Karpas-422 (cell line): Measurements from ENCODE around the gene SLC12A7. TPM values are rescaled to one million over a fixed set of nuclear protein-coding genes. Genes with fewer than 3 reads are reported as not detected.

Experiments
- DNase-seq: peaks from one replicate; pipeline ENCODE4 v3.0.0-alpha.2; 2015
- H2AFZ ChIP-seq: fragments of 200-600 bp; sonication (generic); 2 replicates; pipeline ENCODE4 v1.6.1; 2014; ENCODE audit warnings: antibody characterized with exemption, low read length, mixed read lengths
- H3K27ac ChIP-seq: fragments of 200-600 bp; sonication (generic); 2 replicates; pipeline ENCODE4 v1.5.1; 2014; ENCODE audit warnings: mild to moderate bottlenecking, low read length, moderate library complexity
- H3K27me3 ChIP-seq: fragments of 200-600 bp; sonication (generic); 2 replicates; pipeline ENCODE4 v1.6.1; 2014; ENCODE audit warnings: low read length, mixed read lengths
- H3K36me3 ChIP-seq: fragments of 200-600 bp; sonication (generic); 2 replicates; pipeline ENCODE4 v1.6.1; 2014; ENCODE audit warnings: low read length, mixed read lengths; ENCODE audit not compliant: insufficient read depth
- H3K4me1 ChIP-seq: fragments of 200-600 bp; sonication (generic); 2 replicates; pipeline ENCODE4 v1.6.1; 2014; ENCODE audit warnings: mild to moderate bottlenecking, low read length, mixed read lengths
- H3K4me2 ChIP-seq: fragments of 200-600 bp; sonication (generic); 2 replicates; pipeline ENCODE4 v1.6.1; 2014; ENCODE audit warnings: low read length, low read depth, mild to moderate bottlenecking; ENCODE audit not compliant: poor library complexity, severe bottlenecking
- H3K4me3 ChIP-seq: fragments of 200-600 bp; sonication (generic); 2 replicates; pipeline ENCODE4 v1.5.1; 2014; ENCODE audit warnings: mild to moderate bottlenecking, antibody characterized with exemption, low read length, mixed read lengths
- H3K79me2 ChIP-seq: fragments of 200-600 bp; sonication (generic); 2 replicates; pipeline ENCODE4 v1.6.1; 2014; ENCODE audit warnings: mild to moderate bottlenecking, low read length, mixed read lengths
- H3K9ac ChIP-seq: fragments of 200-600 bp; sonication (generic); 2 replicates; pipeline ENCODE4 v1.6.0; 2014; ENCODE audit warnings: low read length
- H3K9me2 ChIP-seq: fragments of 200-600 bp; sonication (generic), shearing (Covaris generic); replicated peaks from 2 replicates; pipeline ENCODE4 v1.6.0; 2014; ENCODE audit warnings: mild to moderate bottlenecking, low read length, moderate library complexity; ENCODE audit not compliant: insufficient read depth
- H3K9me3 ChIP-seq: fragments of 300-700, 200-600 bp; sonication (generic); 2 replicates; pipeline ENCODE4 v1.6.1; 2014; ENCODE audit warnings: low read length, mixed read lengths
- H4K20me1 ChIP-seq: fragments of 200-600 bp; sonication (generic); 2 replicates; pipeline ENCODE4 v1.6.1; 2014; ENCODE audit warnings: mild to moderate bottlenecking, antibody characterized with exemption, low read length, low read depth; ENCODE audit not compliant: insufficient read depth
- total RNA-seq: library from RNA; depleted of rRNA; stranded (reverse); fragments of >200 nt; shearing (Covaris generic); gene quantifications from 2 replicates; pipeline ENCODE4 v1.2.3, GENCODE V29; 2014; ENCODE audit warnings: low replicate concordance

Gene SLC12A7
- total RNA-seq, 1 experiment from 2014 or later = not detected

- Histone ChIP-seq H4K20me1 (no peaks in the 10 kb centered on the region), H3K9me2 (no peaks in the 10 kb centered on the region), H3K27ac (no peak overlapping the region), H3K9me3 (no peaks in the 10 kb centered on the region), H3K4me1 (no peaks in the 10 kb centered on the region), H3K79me2 (no peaks in the 10 kb centered on the region), H3K9ac (no peak overlapping the region), H2AFZ (no peak overlapping the region), H3K4me2 (no peak overlapping the region), H3K4me3 (no peak overlapping the region), H3K27me3 (no peaks in the 10 kb centered on the region), H3K36me3 (no peaks in the 10 kb centered on the region)
- no peak for DNase-seq
Measured at GRCh38 chr5:1014346-1014745, 97.5 kb downstream of the SLC12A7 start.

- Histone ChIP-seq H4K20me1 (no peaks in the 10 kb centered on the region), H3K4me3 (no peak overlapping the region), H3K9me2 (no peaks in the 10 kb centered on the region), H3K9ac (no peak overlapping the region), H3K79me2 (no peaks in the 10 kb centered on the region), H3K9me3 (no peaks in the 10 kb centered on the region), H3K27ac (no peak overlapping the region), H3K4me1 (no peaks in the 10 kb centered on the region), H3K4me2 (no peak overlapping the region), H3K36me3 (no peaks in the 10 kb centered on the region), H3K27me3 (no peaks in the 10 kb centered on the region), H2AFZ (no peak overlapping the region)
- no peak for DNase-seq
Measured at GRCh38 chr5:1013948-1014301, 97.9 kb downstream of the SLC12A7 start.

GRCh38 chr5:1013238-1013947 is 98.5 kb downstream of the SLC12A7 start:
- H3K36me3 ChIP-seq = no peaks in the 10 kb centered on the region
- no peak overlapping the region for H3K27ac ChIP-seq
- H3K9ac ChIP-seq = no peak overlapping the region
- H3K79me2 ChIP-seq = no peaks in the 10 kb centered on the region
- no peaks in the 10 kb centered on the region for H4K20me1 ChIP-seq
- no peak for DNase-seq
- H3K27me3 ChIP-seq = no peaks in the 10 kb centered on the region
- no peak overlapping the region for H3K4me2 ChIP-seq
- no peak overlapping the region for H2AFZ ChIP-seq
- H3K9me2 ChIP-seq = no peaks in the 10 kb centered on the region
- no peak overlapping the region for H3K4me3 ChIP-seq
- no peaks in the 10 kb centered on the region for H3K4me1 ChIP-seq
- H3K9me3 ChIP-seq = no peaks in the 10 kb centered on the region

- H2AFZ ChIP-seq = no peak overlapping the region
- H3K27me3 ChIP-seq = no peaks in the 10 kb centered on the region
- H3K4me2 ChIP-seq = no peak overlapping the region
- H3K79me2 ChIP-seq = no peaks in the 10 kb centered on the region
- H3K27ac ChIP-seq = no peak overlapping the region
- no peak overlapping the region for H3K4me3 ChIP-seq
- H3K9ac ChIP-seq = no peak overlapping the region
- no peaks in the 10 kb centered on the region for H3K4me1 ChIP-seq
- H3K9me2 ChIP-seq = no peaks in the 10 kb centered on the region
- H4K20me1 ChIP-seq = no peaks in the 10 kb centered on the region
- H3K36me3 ChIP-seq = no peaks in the 10 kb centered on the region
- no peaks in the 10 kb centered on the region for H3K9me3 ChIP-seq
- no peak for DNase-seq
Measured at GRCh38 chr5:1012900-1013237, 99.0 kb downstream of the SLC12A7 start.

GRCh38 chr5:1012313-1012841 is 99.5 kb downstream of the SLC12A7 start:
- no peaks in the 10 kb centered on the region for H3K9me2 ChIP-seq
- no peaks in the 10 kb centered on the region for H3K36me3 ChIP-seq
- no peak overlapping the region for H3K9ac ChIP-seq
- no peak overlapping the region for H3K4me3 ChIP-seq
- H3K79me2 ChIP-seq = no peaks in the 10 kb centered on the region
- no peak overlapping the region for H3K27ac ChIP-seq
- no peaks in the 10 kb centered on the region for H4K20me1 ChIP-seq
- H3K9me3 ChIP-seq = no peaks in the 10 kb centered on the region
- no peak for DNase-seq
- no peak overlapping the region for H3K4me2 ChIP-seq
- no peak overlapping the region for H2AFZ ChIP-seq
- H3K4me1 ChIP-seq = no peaks in the 10 kb centered on the region
- H3K27me3 ChIP-seq = no peaks in the 10 kb centered on the region

- Histone ChIP-seq H3K4me2 (no peak overlapping the region), H2AFZ (no peak overlapping the region), H3K79me2 (no peaks in the 10 kb centered on the region), H3K4me1 (peaks cover 3% of the 10 kb centered on the region; the same call in 1 of the 2 replicates), H3K27ac (no peak overlapping the region), H4K20me1 (no peaks in the 10 kb centered on the region), H3K4me3 (no peak overlapping the region), H3K9me3 (no peaks in the 10 kb centered on the region), H3K9me2 (no peaks in the 10 kb centered on the region), H3K27me3 (no peaks in the 10 kb centered on the region), H3K36me3 (no peaks in the 10 kb centered on the region), H3K9ac (no peak overlapping the region)
- no peak for DNase-seq
Measured at GRCh38 chr5:1011741-1012312, 100.0 kb downstream of the SLC12A7 start.

- Histone ChIP-seq H4K20me1 (no peaks in the 10 kb centered on the region), H3K27me3 (no peaks in the 10 kb centered on the region), H3K9ac (no peak overlapping the region), H3K9me2 (no peaks in the 10 kb centered on the region), H3K27ac (no peak overlapping the region), H3K4me1 (peaks cover 4% of the 10 kb centered on the region; the same call in 1 of the 2 replicates), H3K4me2 (no peak overlapping the region), H2AFZ (no peak overlapping the region), H3K79me2 (no peaks in the 10 kb centered on the region), H3K4me3 (no peak overlapping the region), H3K9me3 (no peaks in the 10 kb centered on the region), H3K36me3 (no peaks in the 10 kb centered on the region)
- peak; percentile 81 for DNase-seq
Measured at GRCh38 chr5:1011226-1011631, 100.6 kb downstream of the SLC12A7 start.

GRCh38 chr5:1010641-1011046 is 101.2 kb downstream of the SLC12A7 start:
- Histone ChIP-seq H3K27me3 (no peaks in the 10 kb centered on the region), H3K4me1 (peaks cover 4% of the 10 kb centered on the region; the same call in 1 of the 2 replicates), H2AFZ (no peak overlapping the region)

More at GRCh38 chr5:1010641-1011046, 101.2 kb downstream of the SLC12A7 start:
- Histone ChIP-seq H3K4me3 (no peak overlapping the region), H4K20me1 (no peaks in the 10 kb centered on the region), H3K9ac (no peak overlapping the region), H3K27ac (no peak overlapping the region), H3K4me2 (no peak overlapping the region), H3K9me2 (no peaks in the 10 kb centered on the region), H3K79me2 (no peaks in the 10 kb centered on the region), H3K9me3 (no peaks in the 10 kb centered on the region), H3K36me3 (no peaks in the 10 kb centered on the region)
- DNase-seq = no peak
